HPDE6-E6E7 (cell line): ENCODE results near the gene RGS2.

ENCODE experiments used
- DNase-seq: peaks from one replicate; pipeline ENCODE4 v3.0.0; 2011; ENCODE audit warnings: missing footprints; ENCODE audit errors: extremely low spot score

Gene RGS2

GRCh38 chr1:192830595-192831246 is 21.9 kb downstream of the RGS2 start:
- no peak for DNase-seq

DNA sequence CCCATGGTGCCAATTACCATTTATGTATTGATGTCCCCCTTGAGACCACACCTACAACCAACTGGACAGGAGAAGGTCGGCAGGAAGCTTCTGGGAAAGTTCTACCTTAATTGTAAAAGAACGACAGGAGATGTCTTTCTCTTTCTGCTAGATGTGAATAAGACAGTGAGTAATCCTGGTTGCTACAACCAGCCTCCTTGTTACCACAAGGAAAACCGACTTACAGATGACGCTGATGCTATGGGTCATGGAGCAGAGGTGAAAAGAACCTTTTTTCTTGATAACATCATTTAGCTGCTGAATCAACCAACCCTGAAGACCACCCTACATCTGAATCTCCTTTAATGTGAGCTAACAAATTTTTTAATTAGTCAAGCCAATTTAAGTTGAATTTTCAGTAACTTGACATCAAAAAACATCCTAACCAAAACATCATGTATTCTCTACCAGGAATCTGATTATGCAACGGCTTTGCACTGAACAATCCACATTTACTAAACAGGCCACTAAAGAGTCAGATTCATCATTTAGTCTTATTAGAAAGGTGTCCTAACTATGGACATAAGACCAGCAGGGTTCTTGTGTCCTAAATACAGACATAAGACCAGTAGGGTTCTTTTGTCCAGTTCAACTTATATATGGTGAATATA is 23.0 kb downstream of the RGS2 start:
- DNase-seq = peak; percentile 73

DNA sequence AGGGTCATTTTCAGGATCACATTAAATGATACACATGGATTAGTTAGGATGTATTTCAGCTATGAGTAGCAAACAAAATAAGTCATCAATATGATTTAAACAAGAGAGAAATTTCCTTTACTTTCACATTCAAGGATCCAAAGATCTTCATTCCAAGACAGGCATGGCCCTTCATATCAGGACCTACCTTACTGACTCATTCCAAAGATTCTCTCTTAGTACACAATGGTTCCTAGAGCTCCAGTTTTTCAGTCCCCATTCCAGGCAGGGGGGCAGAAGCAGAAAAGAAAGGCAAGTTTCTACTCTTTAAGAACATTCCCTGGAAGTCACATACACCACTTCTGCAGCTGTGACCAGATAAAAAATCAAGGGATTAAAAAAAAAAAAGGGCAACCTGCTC is 23.7 kb downstream of the RGS2 start:
- DNase-seq = no peak

DNA sequence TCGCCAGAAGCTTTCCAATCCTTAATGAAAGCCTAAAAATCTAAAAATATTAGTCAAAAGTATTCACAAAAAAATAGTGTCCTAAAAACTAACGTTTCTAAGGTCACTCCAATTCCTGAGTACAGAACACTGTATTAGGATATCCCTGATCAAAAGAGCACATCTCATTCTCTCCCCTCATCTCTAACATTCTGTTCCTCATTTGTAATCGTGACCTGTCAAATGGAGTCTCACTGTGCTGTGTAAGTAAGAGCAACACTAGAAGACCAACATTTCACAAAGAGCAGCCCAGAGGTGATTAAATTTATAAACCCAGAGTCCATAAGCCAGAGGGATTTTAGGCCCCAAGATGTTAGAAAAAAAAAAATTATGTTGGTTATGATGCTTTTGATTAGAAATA is 26.3 kb downstream of the RGS2 start:
- no peak for DNase-seq

DNA sequence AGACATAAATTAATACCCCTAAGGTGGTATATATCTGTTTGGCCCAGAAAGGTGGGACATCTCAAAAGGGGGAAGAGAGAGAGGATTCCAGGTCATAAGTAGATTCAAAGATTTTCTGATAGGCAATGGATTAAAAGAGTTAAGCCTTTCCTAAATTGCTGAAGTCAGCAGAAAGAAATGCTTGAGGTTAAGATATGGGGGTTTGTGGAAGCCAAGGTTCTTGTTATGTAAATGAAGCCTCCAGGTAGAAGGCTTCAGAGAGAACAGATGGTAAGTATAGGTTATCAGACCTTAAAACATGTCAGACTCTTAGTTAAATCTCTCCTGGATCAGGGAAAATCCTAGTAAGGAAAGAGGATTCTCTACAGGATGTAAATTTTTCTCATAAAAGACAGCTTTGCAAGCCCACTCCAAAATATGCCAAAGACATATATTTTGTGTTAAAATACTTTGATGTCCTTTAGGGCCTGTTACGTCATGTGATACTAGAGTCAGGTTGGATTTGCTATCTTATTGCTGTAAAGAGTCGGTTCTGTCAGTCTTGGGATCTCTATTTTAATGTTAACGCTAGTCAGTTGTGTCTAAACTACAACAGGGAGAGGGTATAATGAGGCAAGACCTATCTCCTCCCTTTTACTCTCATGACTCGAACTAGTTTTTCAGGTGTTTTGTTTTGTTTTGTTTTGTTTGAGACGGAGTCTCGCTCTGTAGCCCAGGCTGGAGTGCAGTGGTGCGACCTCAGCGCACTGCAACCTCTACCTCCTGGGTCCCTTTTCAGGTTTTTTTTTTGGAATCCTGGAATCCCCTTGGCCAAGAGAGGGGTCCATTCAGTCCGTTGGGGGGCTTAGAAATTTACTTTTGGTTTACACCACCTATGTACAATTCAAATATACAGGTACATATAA is 30.6 kb downstream of the RGS2 start:
- DNase-seq = no peak

DNA sequence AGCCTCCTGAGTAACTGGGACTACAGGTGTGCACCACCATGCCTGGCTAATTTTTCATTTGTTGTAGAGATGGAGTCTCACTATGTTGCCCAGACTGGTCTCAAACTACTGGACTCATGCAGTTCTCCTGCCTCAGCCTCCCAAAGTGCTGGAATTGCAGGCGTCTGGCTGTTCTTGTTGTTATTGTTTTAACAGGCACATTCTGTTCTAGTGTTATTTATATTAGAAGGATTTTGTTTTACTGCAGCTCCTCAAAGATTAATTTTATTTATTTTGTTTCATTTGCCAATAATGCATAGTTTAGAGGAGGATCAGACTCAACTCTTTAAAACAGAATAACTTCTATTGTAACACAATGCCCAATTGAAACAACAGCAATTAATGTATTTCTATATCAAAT is 35.5 kb downstream of the RGS2 start:
- no peak for DNase-seq

GRCh38 chr1:192846950-192847349 is 38.1 kb downstream of the RGS2 start:
- no peak for DNase-seq

GRCh38 chr1:192849011-192849410 is 40.2 kb downstream of the RGS2 start:
- no peak for DNase-seq

GRCh38 chr1:192849442-192849841 is 40.6 kb downstream of the RGS2 start:
- DNase-seq = no peak

DNA sequence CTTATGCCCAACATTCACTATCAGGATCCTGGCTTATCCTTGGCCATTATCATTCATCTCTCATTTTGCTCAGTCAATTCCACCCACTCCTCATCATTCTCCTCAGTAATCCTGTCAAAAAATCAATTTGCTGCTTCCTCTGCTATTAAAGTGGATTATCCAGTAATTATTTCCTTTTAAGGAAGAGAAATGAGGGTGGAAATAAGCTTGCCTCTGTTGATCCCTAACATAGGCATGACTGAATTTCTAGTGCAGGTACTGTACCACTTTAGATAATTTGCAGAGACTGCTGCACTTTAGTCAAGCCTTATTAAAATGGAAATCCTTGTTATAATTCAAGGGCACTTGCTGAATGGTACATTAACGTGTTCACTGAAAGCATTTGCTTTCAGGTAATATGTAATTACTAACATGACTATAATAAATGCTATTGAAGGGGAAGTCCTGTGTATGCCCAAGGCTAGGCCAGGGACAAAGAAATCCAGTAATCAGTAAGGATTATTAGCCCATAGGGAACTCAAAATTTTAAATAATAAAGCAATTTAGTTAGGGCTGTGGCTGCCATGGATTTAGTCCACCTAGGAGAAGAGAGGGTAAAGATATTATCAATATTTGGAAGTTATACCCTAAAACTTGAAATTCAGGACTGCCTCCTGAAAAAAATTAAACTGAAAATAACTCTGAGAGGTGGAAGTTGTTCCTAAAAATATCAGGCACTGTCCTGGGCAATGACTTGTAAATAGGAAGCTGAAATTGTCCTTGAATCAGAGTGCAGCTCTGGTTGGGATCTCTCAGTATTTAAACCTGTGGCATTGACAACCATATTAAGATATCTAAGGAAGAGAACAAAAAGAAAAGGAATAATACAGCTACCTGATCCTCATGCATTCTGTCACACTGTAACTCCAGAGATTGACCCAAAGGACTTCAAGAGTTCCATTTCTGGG is 43.4 kb downstream of the RGS2 start:
- DNase-seq = no peak

DNA sequence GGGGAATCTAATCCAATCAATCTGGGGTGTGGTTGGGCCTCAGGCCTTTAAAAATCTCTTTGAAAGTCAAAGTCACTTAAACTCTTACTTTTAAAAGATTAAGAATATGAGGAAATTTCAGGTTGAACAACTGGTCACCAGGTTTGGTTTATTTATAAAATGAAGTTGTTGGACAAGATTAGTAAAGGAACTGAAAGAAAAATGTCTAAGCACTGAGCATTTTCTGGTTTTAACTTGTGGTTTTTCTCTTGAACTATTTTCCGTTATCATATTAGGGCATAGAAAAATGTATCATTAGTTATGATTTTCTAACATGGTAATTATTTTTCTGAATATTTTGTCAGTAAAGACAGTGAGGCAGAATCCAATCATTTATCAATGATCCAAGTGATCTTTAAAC is 49.6 kb downstream of the RGS2 start:
- no peak for DNase-seq

DNA sequence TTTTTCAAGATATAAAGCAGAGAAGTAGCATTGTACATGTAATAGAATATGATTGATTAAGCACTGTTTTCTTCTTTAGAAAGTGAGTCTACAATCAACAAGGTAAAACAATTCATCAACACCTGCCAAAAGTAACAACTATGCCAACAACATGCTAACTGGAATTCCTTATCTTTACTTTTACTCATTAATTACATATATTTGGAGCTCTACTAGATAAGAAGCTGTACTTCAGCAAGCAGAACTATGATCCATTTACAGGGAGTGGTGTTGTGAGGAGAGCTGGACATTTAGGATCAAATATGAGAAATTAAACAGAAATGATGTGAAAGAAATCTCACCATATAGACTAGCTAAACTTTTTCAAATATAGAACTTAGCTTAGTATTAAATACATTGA is 51.0 kb downstream of the RGS2 start:
- no peak for DNase-seq

GRCh38 chr1:192860478-192861185 is 51.8 kb downstream of the RGS2 start:
- no peak for DNase-seq

GRCh38 chr1:192861860-192862259 is 53.0 kb downstream of the RGS2 start:
- DNase-seq = peak; percentile 6
